Measurements from ENCODE around the gene DENND4A.

DNA sequence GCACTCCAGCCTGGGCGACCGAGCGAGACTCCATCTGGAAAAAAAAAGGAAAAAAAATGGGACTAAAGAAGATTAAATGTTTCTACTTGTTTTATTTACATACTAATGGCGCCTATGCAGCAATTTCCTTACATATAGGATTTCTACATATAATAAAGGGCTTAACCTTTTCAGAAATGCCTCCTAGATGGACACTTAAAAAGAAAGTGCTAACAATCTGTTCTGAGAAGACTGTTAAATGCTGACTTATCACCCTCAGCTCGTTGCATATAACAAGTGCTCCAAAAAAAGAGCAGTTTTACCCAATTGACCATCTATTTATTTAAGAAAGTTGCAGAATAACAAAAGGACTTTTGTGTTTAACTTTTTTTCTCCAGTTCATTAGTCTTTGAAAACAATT lies 32.7 kb downstream of the DENND4A start:
- TF ChIP-seq CTCF (IDR thresholded peaks at IDR 0.05 in 4 of 5, conservative IDR thresholded peaks at IDR 0.05 in 1 of 5) (no peak), POLR2A (IDR thresholded peaks at IDR 0.05) (no peak)
